ENCODE results near the gene SNX30. TPM values are rescaled to one million over a fixed set of nuclear protein-coding genes. Genes with fewer than 3 reads are reported as not detected.

The SNX30 gene
- total and polyA plus RNA-seq, 4 donors = 1.8 to 13.5 (median 6.5) TPM

GRCh38 chr9:112849363-112849922 is 98.9 kb downstream of the SNX30 start:
- H3K4me3 ChIP-seq (ENCODE audit: low read depth in 1 of 3, low read length in 3 of 3) = no peak overlapping the region
- H3K36me3 ChIP-seq (ENCODE audit: control insufficient read depth in 4 of 4, insufficient read depth in 3 of 4, low read depth in 1 of 4, low read length in 3 of 4) = peaks cover 0 to 4% (median 1%) of the 10 kb centered on the region in 4 donors
- WGBS = 84% methylated on average over 6 of the region's 6 CpGs
- TF ChIP-seq FOXA2 (IDR thresholded peaks at IDR 0.05) (no peak), HNF4A (conservative IDR thresholded peaks at IDR 0.05) (no peak), ATF3 (IDR thresholded peaks at IDR 0.05) (no peak), NR2F2 (IDR thresholded peaks at IDR 0.05) (no peak), YY1 (IDR thresholded peaks at IDR 0.05) (no peak), RAD21 (IDR thresholded peaks at IDR 0.05) (no peak), TAF1 (conservative IDR thresholded peaks at IDR 0.05) (no peak), HNF4G (IDR thresholded peaks at IDR 0.05) (no peak), GABPA (IDR thresholded peaks at IDR 0.05 in 1 of 2, conservative IDR thresholded peaks at IDR 0.05 in 1 of 2) (no peak)
- H3K27ac ChIP-seq (ENCODE audit: low read depth in 1 of 2, low read length in 2 of 2) = no peak overlapping the region
- H3K4me1 ChIP-seq (ENCODE audit: control insufficient read depth in 4 of 4, insufficient read depth in 4 of 4, low read length in 3 of 4) = peaks cover 0 to 5% (median 0%) of the 10 kb centered on the region in 4 donors
- H3K9me3 ChIP-seq (ENCODE audit: control insufficient read depth in 4 of 4, low read length in 3 of 4) = no peaks in the 10 kb centered on the region
- no peak for DNase-seq (ENCODE audit: low spot score)
- no peaks in the 10 kb centered on the region for H3K27me3 ChIP-seq (ENCODE audit: control insufficient read depth in 4 of 4, insufficient read depth in 4 of 4, low read length in 3 of 4)
- H3K9ac ChIP-seq (ENCODE audit: low read depth in 1 of 2, low read length in 2 of 2) = no peak overlapping the region

- H3K9me3 ChIP-seq (ENCODE audit: control insufficient read depth in 4 of 4, low read length in 3 of 4) = no peaks in the 10 kb centered on the region
- no peak overlapping the region for H3K4me3 ChIP-seq (ENCODE audit: low read depth in 1 of 3, low read length in 3 of 3)
- WGBS = 97% methylated on average over 6 of the region's 6 CpGs
- H3K27ac ChIP-seq (ENCODE audit: low read depth in 1 of 2, low read length in 2 of 2) = no peak overlapping the region
- no peaks in the 10 kb centered on the region for H3K27me3 ChIP-seq (ENCODE audit: control insufficient read depth in 4 of 4, insufficient read depth in 4 of 4, low read length in 3 of 4)
- no peak for DNase-seq (ENCODE audit: low spot score)
- H3K36me3 ChIP-seq (ENCODE audit: control insufficient read depth in 4 of 4, insufficient read depth in 3 of 4, low read depth in 1 of 4, low read length in 3 of 4) = peaks cover 0 to 4% (median 1%) of the 10 kb centered on the region in 4 donors
- no peaks in the 10 kb centered on the region for H3K4me1 ChIP-seq (ENCODE audit: control insufficient read depth in 4 of 4, insufficient read depth in 4 of 4, low read length in 3 of 4)
- H3K9ac ChIP-seq (ENCODE audit: low read depth in 1 of 2, low read length in 2 of 2) = no peak overlapping the region
- TF ChIP-seq RXRA (IDR thresholded peaks at IDR 0.05) = no peak
- no peak for TF ChIP-seq ZBTB33 (IDR thresholded peaks at IDR 0.05)
- no peak for TF ChIP-seq YY1 (IDR thresholded peaks at IDR 0.05)
- TF ChIP-seq CTCF (IDR thresholded peaks at IDR 0.05; ENCODE audit: low read depth, low read length, missing input control) = no peak
- no peak for TF ChIP-seq FOXA1 (IDR thresholded peaks at IDR 0.05)
- TF ChIP-seq SP1 (IDR thresholded peaks at IDR 0.05) = no peak
- TF ChIP-seq RAD21 (IDR thresholded peaks at IDR 0.05) = no peak
- no peak for TF ChIP-seq MAX (IDR thresholded peaks at IDR 0.05)
- TF ChIP-seq REST (IDR thresholded peaks at IDR 0.05) = no peak
- TF ChIP-seq GABPA (IDR thresholded peaks at IDR 0.05 in 1 of 2, conservative IDR thresholded peaks at IDR 0.05 in 1 of 2) = no peak
These were observed 100.3 kb downstream of the SNX30 start for GRCh38 chr9:112850840-112851239.

Measured in liver (tissue), 9 donors.